HEK293 (cell line): ENCODE measurements around the gene PYDC1.

ENCODE experiments used
- CTCF ChIA-PET: fragments of 350-600 bp; formaldehyde crosslinking; extraction: SDS; loops from one replicate; lab custom pipeline; 2021; ENCODE audit warnings: antibody characterized with exemption; lab: Yijun Ruan, JAX
- POLR2A ChIA-PET: fragments of 300-600 bp; formaldehyde crosslinking; extraction: SDS; loops from one replicate; lab custom pipeline; 2020; ENCODE audit warnings: antibody characterized with exemption, inconsistent platforms; lab: Yijun Ruan, JAX
- H3K27ac ChIP-seq: fragments of 200-500 bp; sonication (Bioruptor generic); 2 replicates; pipeline ENCODE4 v1.5.1; 2014; ENCODE audit warnings: low read depth, low read length, control low read depth, inconsistent platforms; ENCODE audit errors: extremely low read depth
- H3K36me3 ChIP-seq, 2 experiments: fragments of 200-500 bp in 1 of 2; sonication (Bioruptor generic) in 1 of 2; 1 replicate in 1 of 2; 2 replicates in 1 of 2; pipeline ENCODE4 v1.5.1; 2014 to 2017; ENCODE audit warnings: inconsistent platforms in 2 of 2, low read length in 2 of 2; ENCODE audit not compliant: control insufficient read depth in 2 of 2, insufficient read depth in 1 of 2
- H3K4me1 ChIP-seq: fragments of 200-500 bp; sonication (Bioruptor generic); 2 replicates; pipeline ENCODE4 v1.5.1; 2014; ENCODE audit warnings: mild to moderate bottlenecking, low read length, inconsistent platforms; ENCODE audit not compliant: control insufficient read depth, insufficient read depth
- H3K4me3 ChIP-seq: 2 replicates; pipeline ENCODE4 v1.5.1; 2011; ENCODE audit warnings: low read depth, mild to moderate bottlenecking, control low read depth, low read length, moderate library complexity
- H3K9me3 ChIP-seq: fragments of 200-500 bp; sonication (Bioruptor generic); 2 replicates; pipeline ENCODE4 v1.5.1; 2014; ENCODE audit warnings: low read depth, low read length, inconsistent platforms; ENCODE audit not compliant: control insufficient read depth, insufficient read depth
- BCL11A ChIP-seq: fragments of 450-650 bp; formaldehyde crosslinking; IDR thresholded peaks from 2 replicates; pipeline ENCODE4 v1.5.1; 2016; ENCODE audit warnings: low read depth, missing biosample characterization, missing genetic modification characterization
- KLF1 ChIP-seq: fragments of 450-650 bp; formaldehyde crosslinking; IDR thresholded peaks from 2 replicates; pipeline ENCODE4 v1.5.1; 2016; ENCODE audit warnings: missing biosample characterization, missing genetic modification characterization
- MEIS1 ChIP-seq: sonication (generic); formaldehyde crosslinking; IDR thresholded peaks from 2 replicates; pipeline ENCODE4 v1.8.1; 2022; ENCODE audit warnings: missing genetic modification reagents, mild to moderate bottlenecking, borderline replicate concordance
- SP7 ChIP-seq: fragments of 450-650 bp; formaldehyde crosslinking; IDR thresholded peaks from 2 replicates; pipeline ENCODE4 v1.5.1; 2016; ENCODE audit warnings: missing biosample characterization, missing genetic modification characterization
- ZFP3 ChIP-seq: fragments of 450-650 bp; formaldehyde crosslinking; IDR thresholded peaks from 2 replicates; pipeline ENCODE4 v1.5.1; 2016; ENCODE audit warnings: low read depth, missing biosample characterization, missing genetic modification characterization
- ZNF398 ChIP-seq: fragments of 450-650 bp; formaldehyde crosslinking; IDR thresholded peaks from 2 replicates; pipeline ENCODE4 v1.5.1; 2017; ENCODE audit warnings: missing biosample characterization, missing genetic modification characterization
- ZNF521 ChIP-seq: fragments of 450-650 bp; formaldehyde crosslinking; IDR thresholded peaks from 2 replicates; pipeline ENCODE4 v1.5.1; 2017; ENCODE audit warnings: missing biosample characterization, mild to moderate bottlenecking, missing genetic modification characterization
- ZNF610 ChIP-seq: fragments of 450-650 bp; formaldehyde crosslinking; IDR thresholded peaks from 2 replicates; pipeline ENCODE4 v1.5.1; 2016; ENCODE audit warnings: missing biosample characterization, missing genetic modification characterization, borderline replicate concordance
- ZNF658 ChIP-seq: fragments of 450-650 bp; formaldehyde crosslinking; IDR thresholded peaks from 2 replicates; pipeline ENCODE4; 2016; ENCODE audit warnings: missing biosample characterization, missing genetic modification characterization
- ZNF76 ChIP-seq: fragments of 450-650 bp; formaldehyde crosslinking; IDR thresholded peaks from 2 replicates; pipeline ENCODE4; 2016; ENCODE audit warnings: low read depth, missing biosample characterization, missing genetic modification characterization, borderline replicate concordance
- TF ChIP-seq, protein P1 (sequence below): fragments of 450-650 bp; formaldehyde crosslinking; IDR thresholded peaks from 2 replicates; pipeline ENCODE4 v1.5.1; 2016; ENCODE audit warnings: missing biosample characterization, missing genetic modification characterization
- TF ChIP-seq, protein P2 (sequence below): fragments of 450-650 bp; formaldehyde crosslinking; IDR thresholded peaks from 2 replicates; pipeline ENCODE4 v1.5.1; 2017; ENCODE audit warnings: missing biosample characterization, mild to moderate bottlenecking, missing genetic modification characterization, moderate library complexity
- TF ChIP-seq, protein P3 (sequence below): fragments of 450-650 bp; formaldehyde crosslinking; IDR thresholded peaks from 2 replicates; pipeline ENCODE4 v1.5.1; 2017; ENCODE audit warnings: missing biosample characterization, missing genetic modification characterization

The PYDC1 gene

DNA sequence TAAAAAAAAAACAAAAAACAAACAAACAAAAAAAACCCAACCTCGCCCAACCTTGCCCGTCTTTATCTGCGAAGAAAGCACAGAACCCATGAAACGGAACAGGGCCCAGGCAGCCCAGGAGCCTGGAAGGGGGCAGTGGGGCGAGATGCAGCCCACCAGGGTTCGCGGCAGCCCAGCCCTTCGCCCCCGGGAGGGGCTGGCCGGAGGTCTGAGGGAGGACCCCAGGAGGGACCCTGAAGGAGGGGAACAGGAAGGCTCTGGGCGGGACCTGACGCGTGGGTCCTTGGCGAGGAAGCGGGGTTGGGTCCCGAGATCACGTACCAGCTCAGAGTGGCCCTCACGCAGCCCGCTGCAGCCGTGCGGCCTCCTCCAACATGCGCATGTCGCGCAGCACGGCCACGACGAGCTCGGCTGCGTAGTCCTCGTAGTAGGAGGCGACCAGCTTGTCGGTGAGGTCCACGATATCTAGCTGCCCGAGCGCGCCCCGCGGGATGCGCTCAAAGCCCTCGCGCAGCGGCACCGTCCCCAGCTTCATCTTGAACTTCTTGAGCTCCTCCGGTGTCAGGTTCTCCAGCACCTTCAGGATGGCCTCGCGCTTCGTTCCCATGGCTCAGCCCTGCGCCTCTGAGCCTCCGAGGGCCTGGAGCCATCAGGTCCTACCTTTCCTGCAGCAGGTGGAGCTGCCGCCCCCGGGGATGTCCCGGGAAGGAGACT, at the start of gene PYDC1:
Gene PYDC1 (minus strand): TSS at position 714 of the 714 bp plus-strand sequence. CDS start 107 bp downstream, at position 607.
- Histone ChIP-seq H3K27ac (no peak within 1 kb of the TSS), H3K4me3 (no peak within 1 kb of the TSS), H3K4me1 (no peaks in the 10 kb centered on the region), H3K36me3 (no peaks in the 10 kb centered on the region), H3K9me3 (no peaks in the 10 kb centered on the region)
- ChIA-PET POLR2A (interaction anchor here (0.8 to 2.8 kb wide), 2 partner anchors 36 to 239 kb away, joined by 3 to 21 read pairs; partner anchors contain the start of gene FUS), CTCF (interaction anchor here (0.6 kb wide), 1 partner anchor 65 kb away, joined by 3 read pairs; no protein-coding TSS in a partner anchor)
- TF ChIP-seq, protein P1, sequence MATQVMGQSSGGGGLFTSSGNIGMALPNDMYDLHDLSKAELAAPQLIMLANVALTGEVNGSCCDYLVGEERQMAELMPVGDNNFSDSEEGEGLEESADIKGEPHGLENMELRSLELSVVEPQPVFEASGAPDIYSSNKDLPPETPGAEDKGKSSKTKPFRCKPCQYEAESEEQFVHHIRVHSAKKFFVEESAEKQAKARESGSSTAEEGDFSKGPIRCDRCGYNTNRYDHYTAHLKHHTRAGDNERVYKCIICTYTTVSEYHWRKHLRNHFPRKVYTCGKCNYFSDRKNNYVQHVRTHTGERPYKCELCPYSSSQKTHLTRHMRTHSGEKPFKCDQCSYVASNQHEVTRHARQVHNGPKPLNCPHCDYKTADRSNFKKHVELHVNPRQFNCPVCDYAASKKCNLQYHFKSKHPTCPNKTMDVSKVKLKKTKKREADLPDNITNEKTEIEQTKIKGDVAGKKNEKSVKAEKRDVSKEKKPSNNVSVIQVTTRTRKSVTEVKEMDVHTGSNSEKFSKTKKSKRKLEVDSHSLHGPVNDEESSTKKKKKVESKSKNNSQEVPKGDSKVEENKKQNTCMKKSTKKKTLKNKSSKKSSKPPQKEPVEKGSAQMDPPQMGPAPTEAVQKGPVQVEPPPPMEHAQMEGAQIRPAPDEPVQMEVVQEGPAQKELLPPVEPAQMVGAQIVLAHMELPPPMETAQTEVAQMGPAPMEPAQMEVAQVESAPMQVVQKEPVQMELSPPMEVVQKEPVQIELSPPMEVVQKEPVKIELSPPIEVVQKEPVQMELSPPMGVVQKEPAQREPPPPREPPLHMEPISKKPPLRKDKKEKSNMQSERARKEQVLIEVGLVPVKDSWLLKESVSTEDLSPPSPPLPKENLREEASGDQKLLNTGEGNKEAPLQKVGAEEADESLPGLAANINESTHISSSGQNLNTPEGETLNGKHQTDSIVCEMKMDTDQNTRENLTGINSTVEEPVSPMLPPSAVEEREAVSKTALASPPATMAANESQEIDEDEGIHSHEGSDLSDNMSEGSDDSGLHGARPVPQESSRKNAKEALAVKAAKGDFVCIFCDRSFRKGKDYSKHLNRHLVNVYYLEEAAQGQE (tag by site-specific recombination): no peak
- TF ChIP-seq, protein P2, sequence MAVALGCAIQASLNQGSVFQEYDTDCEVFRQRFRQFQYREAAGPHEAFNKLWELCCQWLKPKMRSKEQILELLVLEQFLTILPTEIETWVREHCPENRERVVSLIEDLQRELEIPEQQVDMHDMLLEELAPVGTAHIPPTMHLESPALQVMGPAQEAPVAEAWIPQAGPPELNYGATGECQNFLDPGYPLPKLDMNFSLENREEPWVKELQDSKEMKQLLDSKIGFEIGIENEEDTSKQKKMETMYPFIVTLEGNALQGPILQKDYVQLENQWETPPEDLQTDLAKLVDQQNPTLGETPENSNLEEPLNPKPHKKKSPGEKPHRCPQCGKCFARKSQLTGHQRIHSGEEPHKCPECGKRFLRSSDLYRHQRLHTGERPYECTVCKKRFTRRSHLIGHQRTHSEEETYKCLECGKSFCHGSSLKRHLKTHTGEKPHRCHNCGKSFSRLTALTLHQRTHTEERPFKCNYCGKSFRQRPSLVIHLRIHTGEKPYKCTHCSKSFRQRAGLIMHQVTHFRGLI (tag by site-specific recombination): 0 out of 2 replicates have a peak, but pooled peaks have one; percentile 21

DNA sequence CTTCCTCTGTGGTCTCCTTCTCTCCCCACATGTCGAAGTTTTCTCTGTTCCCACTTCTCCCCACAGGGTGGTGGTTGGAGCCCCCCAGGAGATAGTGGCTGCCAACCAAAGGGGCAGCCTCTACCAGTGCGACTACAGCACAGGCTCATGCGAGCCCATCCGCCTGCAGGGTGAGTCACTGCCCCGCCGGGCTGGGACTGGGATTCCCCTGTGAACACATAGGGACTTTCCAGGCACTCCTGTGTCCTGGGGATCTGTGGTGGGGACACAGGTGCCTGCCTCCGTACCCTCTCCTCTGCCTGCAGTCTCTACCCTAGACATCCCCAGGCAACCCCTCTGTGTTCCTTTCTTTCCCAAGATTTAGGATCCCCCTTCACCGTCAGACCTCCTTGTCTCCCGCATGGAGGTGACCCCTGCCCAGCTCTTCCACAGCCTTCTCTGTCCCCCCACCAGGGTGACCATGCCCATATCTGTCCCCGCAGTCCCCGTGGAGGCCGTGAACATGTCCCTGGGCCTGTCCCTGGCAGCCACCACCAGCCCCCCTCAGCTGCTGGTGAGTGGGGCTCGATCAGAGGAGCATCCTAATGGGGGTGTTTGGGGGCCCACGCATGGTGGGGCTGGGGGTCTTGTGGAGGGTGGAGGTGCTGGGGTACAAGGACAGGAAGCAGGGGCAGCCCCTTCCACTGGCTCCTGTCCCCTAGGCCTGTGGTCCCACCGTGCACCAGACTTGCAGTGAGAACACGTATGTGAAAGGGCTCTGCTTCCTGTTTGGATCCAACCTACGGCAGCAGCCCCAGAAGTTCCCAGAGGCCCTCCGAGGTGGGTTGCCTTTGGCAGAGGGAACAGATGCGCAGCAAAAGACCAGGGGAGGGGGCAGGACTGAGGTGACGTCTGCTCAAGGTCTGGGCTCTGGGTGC, 48.7 kb upstream of the PYDC1 start:
- ChIA-PET CTCF (no interaction called here), POLR2A (interaction anchor here (0.7 kb wide), 1 partner anchor 86 kb away, joined by 3 read pairs; the partner anchor contains the start of gene FUS)
- H3K9me3 ChIP-seq: no peaks in the 10 kb centered on the region
- no peaks in the 10 kb centered on the region for H3K36me3 ChIP-seq
- TF ChIP-seq MEIS1 (no peak), BCL11A (tag by site-specific recombination) (no peak), SP7 (tag by site-specific recombination) (no peak), KLF1 (tag by site-specific recombination) (no peak), ZNF398 (tag by site-specific recombination) (no peak), ZNF610 (tag by site-specific recombination) (no peak), ZFP3 (tag by site-specific recombination) (no peak), ZNF76 (tag by site-specific recombination) (no peak), ZNF521 (tag by site-specific recombination) (no peak), ZNF658 (tag by site-specific recombination) (no peak)
- TF ChIP-seq, protein P3, sequence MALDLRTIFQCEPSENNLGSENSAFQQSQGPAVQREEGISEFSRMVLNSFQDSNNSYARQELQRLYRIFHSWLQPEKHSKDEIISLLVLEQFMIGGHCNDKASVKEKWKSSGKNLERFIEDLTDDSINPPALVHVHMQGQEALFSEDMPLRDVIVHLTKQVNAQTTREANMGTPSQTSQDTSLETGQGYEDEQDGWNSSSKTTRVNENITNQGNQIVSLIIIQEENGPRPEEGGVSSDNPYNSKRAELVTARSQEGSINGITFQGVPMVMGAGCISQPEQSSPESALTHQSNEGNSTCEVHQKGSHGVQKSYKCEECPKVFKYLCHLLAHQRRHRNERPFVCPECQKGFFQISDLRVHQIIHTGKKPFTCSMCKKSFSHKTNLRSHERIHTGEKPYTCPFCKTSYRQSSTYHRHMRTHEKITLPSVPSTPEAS (tag by site-specific recombination): no peak
- H3K4me3 ChIP-seq: no peak overlapping the region
- no peak overlapping the region for H3K27ac ChIP-seq
- no peaks in the 10 kb centered on the region for H3K4me1 ChIP-seq
